PC-3 (cell line): Measurements from ENCODE around the gene HIRA.

Experiments
- CTCF ChIP-seq: fragments of 300-600 bp; sonication (generic); conservative IDR thresholded peaks from 2 replicates; pipeline ENCODE4 v1.5.1; 2017; ENCODE audit warnings: antibody characterized with exemption, low read depth, mild to moderate bottlenecking, low read length
- EZH2phosphoT487 ChIP-seq: fragments of 300-600 bp; sonication (generic); IDR thresholded peaks from 2 replicates; pipeline ENCODE4 v1.6.1; 2018; ENCODE audit warnings: mild to moderate bottlenecking, antibody characterized with exemption, low read length, borderline replicate concordance

- TF ChIP-seq EZH2phosphoT487, result no peak
- no peak for TF ChIP-seq CTCF
Measured at GRCh38 chr22:19405133-19405532, 26.4 kb downstream of the HIRA start.
